ENCODE results near the gene MDM2. TPM values are rescaled to one million over a fixed set of nuclear protein-coding genes. Genes with fewer than 3 reads are reported as not detected.

MDM2 gene
- total RNA-seq, 1 experiment from 2014 or later = 97.1 TPM

DNA sequence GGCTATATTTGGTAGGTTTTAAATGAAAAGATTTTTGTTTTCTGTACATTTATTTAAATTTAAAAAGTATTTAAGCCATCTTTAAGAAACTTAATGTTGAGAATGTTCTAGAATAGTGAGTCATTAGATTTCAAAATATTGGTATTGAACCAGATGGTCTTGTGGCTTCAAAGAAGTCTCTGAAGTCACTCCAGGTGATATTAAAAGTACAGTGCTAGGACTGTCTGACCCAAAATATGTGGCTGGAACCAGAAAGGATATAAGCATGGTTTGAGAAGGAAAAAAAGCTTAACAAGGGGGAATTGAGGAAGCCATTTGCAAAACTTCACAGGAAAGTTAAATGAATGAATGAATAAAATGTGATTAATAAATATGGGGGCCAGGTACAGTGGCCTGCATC, 28.7 kb upstream of the MDM2 start:
- H3K27me3 Mint-ChIP-seq (ENCODE audit: unreplicated experiment) = no peaks in the 10 kb centered on the region
- H3K36me3 Mint-ChIP-seq (ENCODE audit: insufficient read depth, unreplicated experiment) = no peaks in the 10 kb centered on the region
- no peaks in the 10 kb centered on the region for H3K4me1 Mint-ChIP-seq (ENCODE audit: low read depth, unreplicated experiment)
- TF ChIP-seq, protein P1, sequence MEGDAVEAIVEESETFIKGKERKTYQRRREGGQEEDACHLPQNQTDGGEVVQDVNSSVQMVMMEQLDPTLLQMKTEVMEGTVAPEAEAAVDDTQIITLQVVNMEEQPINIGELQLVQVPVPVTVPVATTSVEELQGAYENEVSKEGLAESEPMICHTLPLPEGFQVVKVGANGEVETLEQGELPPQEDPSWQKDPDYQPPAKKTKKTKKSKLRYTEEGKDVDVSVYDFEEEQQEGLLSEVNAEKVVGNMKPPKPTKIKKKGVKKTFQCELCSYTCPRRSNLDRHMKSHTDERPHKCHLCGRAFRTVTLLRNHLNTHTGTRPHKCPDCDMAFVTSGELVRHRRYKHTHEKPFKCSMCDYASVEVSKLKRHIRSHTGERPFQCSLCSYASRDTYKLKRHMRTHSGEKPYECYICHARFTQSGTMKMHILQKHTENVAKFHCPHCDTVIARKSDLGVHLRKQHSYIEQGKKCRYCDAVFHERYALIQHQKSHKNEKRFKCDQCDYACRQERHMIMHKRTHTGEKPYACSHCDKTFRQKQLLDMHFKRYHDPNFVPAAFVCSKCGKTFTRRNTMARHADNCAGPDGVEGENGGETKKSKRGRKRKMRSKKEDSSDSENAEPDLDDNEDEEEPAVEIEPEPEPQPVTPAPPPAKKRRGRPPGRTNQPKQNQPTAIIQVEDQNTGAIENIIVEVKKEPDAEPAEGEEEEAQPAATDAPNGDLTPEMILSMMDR (IDR thresholded peaks at IDR 0.05; ENCODE audit: unreplicated experiment) = no peak
- DNase-seq = no peak
- CTCF ChIA-PET = no interaction called here
- H3K27ac Mint-ChIP-seq (ENCODE audit: unreplicated experiment) = no peak overlapping the region
- intact Hi-C loops (cut with micrococcal nuclease; ENCODE audit: unreplicated experiment) = no loop called here
- BruUV-seq (replicated peaks) = no TSS peak
- H3K4me3 Mint-ChIP-seq (ENCODE audit: low read depth, unreplicated experiment) = no peak overlapping the region
- no peaks in the 10 kb centered on the region for H3K9me3 Mint-ChIP-seq (ENCODE audit: low read depth, unreplicated experiment)

DNA sequence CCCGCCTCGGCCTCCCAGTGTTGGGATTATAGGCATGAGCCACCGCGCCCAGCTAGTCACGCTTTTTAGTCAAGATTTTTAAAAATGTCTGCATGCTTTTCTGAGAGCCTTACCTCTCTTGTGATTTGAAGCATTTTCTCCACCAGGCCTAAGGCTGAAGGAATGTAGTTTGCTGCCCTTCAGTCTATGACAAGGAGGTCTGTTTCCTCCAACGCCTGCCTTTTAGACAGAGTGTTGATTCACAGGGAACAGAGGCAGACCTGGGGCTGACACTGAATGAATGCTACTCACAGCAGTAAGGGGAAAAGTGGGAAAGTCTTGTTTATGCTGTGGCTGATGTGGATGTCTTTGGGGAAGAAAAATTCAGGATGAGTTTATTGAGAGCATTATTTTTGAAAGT, 27.2 kb upstream of the MDM2 start:
- TF ChIP-seq, protein P1 (IDR thresholded peaks at IDR 0.05; ENCODE audit: unreplicated experiment) = no peak
- intact Hi-C loops (cut with micrococcal nuclease; ENCODE audit: unreplicated experiment) = no loop called here
- no peak overlapping the region for H3K4me3 Mint-ChIP-seq (ENCODE audit: low read depth, unreplicated experiment)
- H3K27me3 Mint-ChIP-seq (ENCODE audit: unreplicated experiment) = no peaks in the 10 kb centered on the region
- H3K36me3 Mint-ChIP-seq (ENCODE audit: insufficient read depth, unreplicated experiment) = no peaks in the 10 kb centered on the region
- CTCF ChIA-PET = interaction anchor here (1.1 kb wide), 1 partner anchor 49 kb away, joined by 3 read pairs; no protein-coding TSS in a partner anchor
- H3K4me1 Mint-ChIP-seq (ENCODE audit: low read depth, unreplicated experiment) = peaks cover 8% of the 10 kb centered on the region
- BruUV-seq (replicated peaks) = no TSS peak
- no peak for DNase-seq
- H3K27ac Mint-ChIP-seq (ENCODE audit: unreplicated experiment) = no peak overlapping the region
- no peaks in the 10 kb centered on the region for H3K9me3 Mint-ChIP-seq (ENCODE audit: low read depth, unreplicated experiment)

DNA sequence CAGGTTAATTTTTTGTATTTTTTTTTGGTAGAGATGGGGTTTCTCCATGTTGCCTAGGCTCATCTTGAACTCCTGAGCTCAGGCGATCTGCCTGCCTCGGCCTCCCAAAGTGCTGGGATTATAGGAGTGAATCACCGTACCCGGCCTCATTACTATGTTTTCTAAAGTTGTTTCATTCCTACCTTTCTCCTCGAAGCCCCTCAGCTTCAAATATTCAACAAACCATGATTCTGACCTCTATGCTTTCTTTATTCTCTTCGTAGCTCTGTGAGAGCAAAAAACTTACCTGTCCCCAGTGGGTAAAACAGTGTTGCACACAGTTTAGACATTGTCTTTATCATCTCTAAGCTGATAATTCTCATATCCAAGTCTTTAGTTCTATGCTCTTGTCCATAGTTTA, 26.2 kb upstream of the MDM2 start:
- Mint-ChIP-seq H3K27ac (ENCODE audit: unreplicated experiment) (no peak overlapping the region), H3K9me3 (ENCODE audit: low read depth, unreplicated experiment) (no peaks in the 10 kb centered on the region), H3K4me3 (ENCODE audit: low read depth, unreplicated experiment) (no peak overlapping the region), H3K4me1 (ENCODE audit: low read depth, unreplicated experiment) (peaks cover 9% of the 10 kb centered on the region), H3K36me3 (ENCODE audit: insufficient read depth, unreplicated experiment) (no peaks in the 10 kb centered on the region), H3K27me3 (ENCODE audit: unreplicated experiment) (no peaks in the 10 kb centered on the region)
- BruUV-seq (replicated peaks) = no TSS peak
- DNase-seq = no peak
- CTCF ChIA-PET = interaction anchor here (1.1 kb wide), 1 partner anchor 48 kb away, joined by 3 read pairs; no protein-coding TSS in a partner anchor
- TF ChIP-seq, protein P1 (IDR thresholded peaks at IDR 0.05; ENCODE audit: unreplicated experiment) = no peak
- intact Hi-C loops (cut with micrococcal nuclease; ENCODE audit: unreplicated experiment) = no loop called here

DNA sequence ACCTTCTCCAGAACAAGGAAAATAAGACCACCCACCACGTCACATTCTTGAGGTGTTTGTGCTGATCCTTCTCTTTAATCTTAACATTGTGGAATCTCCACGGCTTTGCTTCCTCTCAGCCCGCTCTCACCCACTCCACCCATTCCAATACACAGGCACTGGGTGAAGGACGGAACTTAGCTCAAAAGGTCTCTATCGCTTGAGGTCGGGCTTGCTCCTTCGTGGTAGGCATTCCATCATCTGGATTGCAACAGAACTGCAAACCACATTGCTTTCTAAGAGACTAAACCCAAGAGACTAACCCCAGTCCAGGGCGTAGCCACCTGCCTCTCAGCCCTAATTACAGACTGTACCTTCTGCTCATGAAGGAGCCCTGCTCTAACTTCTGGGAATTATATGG, 24.0 kb upstream of the MDM2 start:
- no peaks in the 10 kb centered on the region for H3K36me3 Mint-ChIP-seq (ENCODE audit: insufficient read depth, unreplicated experiment)
- BruUV-seq (replicated peaks) = no TSS peak
- no peaks in the 10 kb centered on the region for H3K9me3 Mint-ChIP-seq (ENCODE audit: low read depth, unreplicated experiment)
- H3K27ac Mint-ChIP-seq (ENCODE audit: unreplicated experiment) = no peak overlapping the region
- CTCF ChIA-PET = interaction anchor here (0.6 to 0.7 kb wide), 2 partner anchors 38 to 139 kb away, joined by 3 to 4 read pairs; partner anchors contain the start of gene SLC35E3
- DNase-seq = no peak
- H3K4me1 Mint-ChIP-seq (ENCODE audit: low read depth, unreplicated experiment) = peaks cover 24% of the 10 kb centered on the region
- TF ChIP-seq, protein P1 (IDR thresholded peaks at IDR 0.05; ENCODE audit: unreplicated experiment) = no peak
- H3K4me3 Mint-ChIP-seq (ENCODE audit: low read depth, unreplicated experiment) = no peak overlapping the region
- no peaks in the 10 kb centered on the region for H3K27me3 Mint-ChIP-seq (ENCODE audit: unreplicated experiment)
- intact Hi-C loops (cut with micrococcal nuclease; ENCODE audit: unreplicated experiment) = no loop called here
